SJCRH30 (cell line): ENCODE measurements around the gene HINT1. TPM values are rescaled to one million over a fixed set of nuclear protein-coding genes. Genes with fewer than 3 reads are reported as not detected.
"Not testable (repeated sequence)": the region's sequence is repeated elsewhere in the genome, so short reads cannot be mapped to it uniquely, and the experiment has no call there.

ENCODE experiments used
- DNase-seq, 2 experiments: peaks; one replicate each; pipeline ENCODE4 v3.0.0-alpha.2; 2015 to 2020
- H3K27ac ChIP-seq: fragments of 250-450 bp; sonication (Bioruptor Pico); 2 replicates; pipeline ENCODE4 v1.5.1; 2020; ENCODE audit warnings: mild to moderate bottlenecking, moderate library complexity
- H3K27me3 ChIP-seq: fragments of 250-450 bp; sonication (Bioruptor Pico); 2 replicates; pipeline ENCODE4 v1.5.1; 2020; ENCODE audit warnings: mild to moderate bottlenecking, moderate library complexity
- H3K36me3 ChIP-seq: fragments of 250-450 bp; sonication (Bioruptor Pico); 2 replicates; pipeline ENCODE4 v1.5.1; 2020; ENCODE audit warnings: mild to moderate bottlenecking, moderate library complexity
- H3K4me1 ChIP-seq: fragments of 250-450 bp; sonication (Bioruptor Pico); 2 replicates; pipeline ENCODE4 v1.5.1; 2020; ENCODE audit warnings: mild to moderate bottlenecking, moderate library complexity
- H3K4me3 ChIP-seq: fragments of 250-450 bp; sonication (Bioruptor Pico); 2 replicates; pipeline ENCODE4 v1.5.1; 2020; ENCODE audit warnings: mild to moderate bottlenecking, moderate library complexity
- H3K9me3 ChIP-seq: fragments of 250-450 bp; sonication (Bioruptor Pico); replicated peaks from 2 replicates; pipeline ENCODE4 v1.5.1; 2020; ENCODE audit warnings: mild to moderate bottlenecking, moderate library complexity
- total RNA-seq: library from RNA; depleted of rRNA; stranded (reverse); fragments of >200 nt; shearing (Covaris generic); gene quantifications from 2 replicates; pipeline ENCODE4 v1.2.3, GENCODE V29; 2014

Gene HINT1
- total RNA-seq, 1 experiment from 2014 or later = 350 TPM

DNA sequence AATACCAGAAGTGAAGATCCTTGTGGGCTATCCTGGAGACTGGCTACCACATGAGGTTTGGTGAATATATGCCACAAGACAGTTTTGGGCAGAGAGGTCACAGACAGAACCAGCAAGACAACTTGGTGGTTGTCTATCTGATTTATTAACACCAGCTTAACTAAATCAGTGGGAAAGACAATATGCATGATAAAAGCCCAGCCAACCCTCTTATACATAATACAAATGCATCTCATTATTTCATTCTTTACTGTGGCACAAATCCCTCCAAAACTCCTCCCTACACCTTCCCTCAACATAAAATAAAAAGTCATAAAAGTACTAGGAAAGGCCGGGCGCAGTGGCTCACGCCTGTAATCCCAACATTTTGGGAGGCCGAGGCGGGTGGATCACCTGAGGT, 8.1 kb downstream of the HINT1 start:
- peaks cover 39% of the 10 kb centered on the region for H3K36me3 ChIP-seq
- no peak overlapping the region for H3K4me3 ChIP-seq
- H3K9me3 ChIP-seq = no peaks in the 10 kb centered on the region
- DNase-seq = no peak
- no peaks in the 10 kb centered on the region for H3K4me1 ChIP-seq
- H3K27ac ChIP-seq = no peak overlapping the region
- H3K27me3 ChIP-seq = no peaks in the 10 kb centered on the region

- Histone ChIP-seq H3K9me3 (no peaks in the 10 kb centered on the region), H3K36me3 (peaks cover 33% of the 10 kb centered on the region), H3K4me1 (no peaks in the 10 kb centered on the region), H3K4me3 (no peak overlapping the region), H3K27ac (no peak overlapping the region), H3K27me3 (no peaks in the 10 kb centered on the region)
- DNase-seq = no peak
Measured at GRCh38 chr5:131156385-131156784, 8.7 kb downstream of the HINT1 start.

DNA sequence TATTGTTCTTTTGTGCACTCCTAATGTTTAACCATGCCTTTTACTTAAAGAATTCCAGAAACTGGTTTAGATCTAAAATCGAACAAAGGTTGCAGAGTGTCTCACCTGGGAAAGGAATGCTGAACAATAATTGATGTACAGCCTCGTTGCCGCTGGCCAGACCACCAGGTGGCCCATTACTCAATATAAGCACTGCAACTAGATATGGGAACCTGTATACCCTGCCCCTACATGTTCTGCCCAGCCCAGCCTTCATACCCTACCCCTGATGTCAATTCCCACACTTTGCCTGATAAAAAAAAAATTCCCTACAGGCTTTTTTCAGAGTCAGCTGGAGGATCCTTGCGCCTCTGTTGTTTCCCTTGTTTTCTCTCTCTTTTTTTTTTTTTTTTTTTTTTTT, 13.8 kb downstream of the HINT1 start:
- Histone ChIP-seq H3K4me1 (no peaks in the 10 kb centered on the region), H3K4me3 (no peak overlapping the region), H3K27me3 (no peaks in the 10 kb centered on the region), H3K9me3 (no peaks in the 10 kb centered on the region), H3K27ac (no peak overlapping the region), H3K36me3 (no peaks in the 10 kb centered on the region)
- no peak for DNase-seq

GRCh38 chr5:131150408-131150807, 14.6 kb downstream of the HINT1 start:
- Histone ChIP-seq H3K4me3 (no peak overlapping the region), H3K27ac (no peak overlapping the region), H3K9me3 (no peaks in the 10 kb centered on the region), H3K36me3 (no peaks in the 10 kb centered on the region), H3K27me3 (no peaks in the 10 kb centered on the region), H3K4me1 (no peaks in the 10 kb centered on the region)
- DNase-seq = no peak

DNA sequence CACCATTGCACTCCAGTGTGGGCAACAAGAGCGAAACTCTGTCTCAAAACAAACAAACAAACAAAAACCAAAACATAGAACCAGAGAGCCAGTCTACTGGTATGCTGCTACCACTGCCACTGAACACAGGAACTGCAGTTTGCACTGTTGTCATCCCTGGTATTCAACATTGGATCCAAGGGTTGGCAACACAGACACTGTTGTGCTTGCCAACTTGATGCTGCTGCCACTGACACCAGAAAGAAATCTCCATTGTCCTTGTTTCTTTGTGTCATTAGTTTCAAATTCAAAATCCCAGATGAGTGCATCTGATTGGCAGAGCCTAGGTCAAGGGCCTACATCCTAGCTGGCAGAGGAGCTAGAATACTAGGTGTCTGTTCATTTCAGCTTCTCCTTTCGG, 16.2 kb downstream of the HINT1 start:
- DNase-seq = no peak
- Histone ChIP-seq H3K27ac (no peak overlapping the region), H3K27me3 (no peaks in the 10 kb centered on the region), H3K9me3 (no peaks in the 10 kb centered on the region), H3K4me3 (no peak overlapping the region), H3K36me3 (no peaks in the 10 kb centered on the region), H3K4me1 (no peaks in the 10 kb centered on the region)

DNA sequence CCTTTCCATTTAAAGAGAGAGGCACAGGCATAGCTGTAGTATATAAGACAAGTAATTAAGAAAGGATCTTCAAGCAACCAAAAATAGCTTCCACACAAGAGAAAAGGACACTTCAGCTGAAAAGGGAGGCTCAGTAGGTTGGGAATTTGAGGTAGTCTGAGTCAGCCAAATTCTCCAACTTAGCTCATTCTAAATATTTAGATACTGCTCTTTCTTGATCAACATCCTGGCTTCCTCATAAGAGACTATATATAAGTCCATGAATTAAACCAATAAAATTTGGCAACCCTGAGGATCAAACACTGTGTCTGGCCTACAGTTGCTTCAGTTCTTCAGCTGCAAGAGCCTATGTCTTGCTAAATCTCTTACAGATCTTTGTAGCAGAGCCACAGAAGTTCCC, 17.8 kb downstream of the HINT1 start:
- DNase-seq = no peak
- no peak overlapping the region for H3K27ac ChIP-seq

DNA sequence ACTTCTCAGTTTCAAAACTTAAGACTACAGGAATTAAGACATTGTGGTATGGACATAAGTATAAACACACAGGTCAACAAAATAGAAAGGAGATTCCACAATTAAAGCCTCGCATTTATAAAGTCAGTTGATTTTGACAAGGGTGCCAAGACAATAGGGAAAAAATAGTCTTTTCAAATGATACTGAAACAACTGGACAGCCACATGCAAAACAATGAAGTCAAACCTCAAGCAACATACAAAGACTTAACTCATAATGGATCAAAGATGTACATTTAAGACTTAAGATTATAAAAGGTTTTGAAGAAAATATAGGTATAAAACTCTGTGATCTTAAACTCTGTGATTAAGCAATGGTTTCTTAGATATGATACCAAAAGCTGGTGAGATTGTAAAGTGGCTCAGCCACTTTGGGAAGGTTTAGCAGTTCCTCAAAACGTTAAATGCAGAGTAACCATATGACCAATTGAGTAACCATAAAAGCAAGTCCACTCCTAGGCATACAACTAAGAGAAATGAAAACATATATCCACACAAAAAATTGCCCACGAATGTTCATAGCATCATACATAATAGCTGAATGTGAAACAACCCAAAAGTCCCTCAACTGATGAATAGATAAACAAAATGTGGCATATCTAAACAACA, 22.0 kb downstream of the HINT1 start:
- H3K4me3 ChIP-seq = no peak overlapping the region
- DNase-seq = no peak
- no peaks in the 10 kb centered on the region for H3K4me1 ChIP-seq
- H3K27me3 ChIP-seq = no peaks in the 10 kb centered on the region
- H3K27ac ChIP-seq = no peak overlapping the region
- H3K9me3 ChIP-seq = no peaks in the 10 kb centered on the region
- no peaks in the 10 kb centered on the region for H3K36me3 ChIP-seq

More for the DNA sequence above, 17.8 kb downstream of the HINT1 start:
- Histone ChIP-seq H3K27me3 (no peaks in the 10 kb centered on the region), H3K4me3 (no peak overlapping the region), H3K9me3 (no peaks in the 10 kb centered on the region), H3K4me1 (no peaks in the 10 kb centered on the region), H3K36me3 (no peaks in the 10 kb centered on the region)

- H3K4me1 ChIP-seq = no peaks in the 10 kb centered on the region
- no peaks in the 10 kb centered on the region for H3K36me3 ChIP-seq
- no peak overlapping the region for H3K27ac ChIP-seq
- DNase-seq = no peak
- no peak overlapping the region for H3K4me3 ChIP-seq
- no peaks in the 10 kb centered on the region for H3K9me3 ChIP-seq
- H3K27me3 ChIP-seq = no peaks in the 10 kb centered on the region
Measured at GRCh38 chr5:131139321-131139720, 25.7 kb downstream of the HINT1 start.

DNA sequence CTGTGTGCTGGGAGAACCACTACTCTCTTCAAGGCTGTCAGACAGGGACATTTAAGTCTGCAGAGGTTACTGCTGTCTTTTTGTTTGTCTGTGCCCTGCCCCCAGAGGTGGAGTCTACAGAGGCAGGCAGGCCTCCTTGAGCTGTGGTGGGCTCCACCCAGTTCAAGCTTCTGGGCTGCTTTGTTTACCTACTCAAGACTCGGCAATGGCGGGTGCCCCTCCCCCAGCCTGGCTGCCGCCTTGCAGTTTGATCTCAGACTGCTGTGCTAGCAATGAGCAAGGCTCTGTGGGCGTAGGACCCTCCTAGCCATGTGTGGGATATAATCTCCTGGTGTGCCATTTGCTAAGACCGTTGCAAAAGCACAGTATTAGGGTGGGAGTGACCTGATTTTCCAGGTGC, 26.6 kb downstream of the HINT1 start:
- H3K4me3 ChIP-seq, DNase-seq: not testable (repeated sequence)

DNA sequence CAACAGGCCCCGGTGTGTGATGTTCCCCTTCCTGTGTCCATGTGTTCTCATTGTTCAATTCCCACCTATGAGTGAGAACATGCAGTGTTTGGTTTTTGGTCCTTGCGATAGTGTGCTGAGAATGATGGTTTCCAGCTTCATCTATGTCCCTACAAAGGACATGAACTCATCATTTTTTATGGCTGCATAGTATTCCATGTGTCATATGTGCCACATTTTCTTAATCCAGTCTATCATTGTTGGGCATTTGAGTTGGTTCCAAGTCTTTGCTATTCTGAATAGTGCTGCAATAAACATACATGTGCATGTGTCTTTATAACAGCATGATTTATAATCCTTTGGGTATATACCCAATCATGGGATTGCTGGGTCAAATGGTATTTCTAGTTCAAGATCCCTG, 32.0 kb downstream of the HINT1 start:
- H3K4me1 ChIP-seq, H3K36me3 ChIP-seq, H3K27me3 ChIP-seq, DNase-seq, H3K9me3 ChIP-seq, H3K4me3 ChIP-seq, H3K27ac ChIP-seq: not testable (repeated sequence)

More for the DNA sequence above, 26.6 kb downstream of the HINT1 start:
- not testable (repeated sequence) for H3K9me3 ChIP-seq, H3K36me3 ChIP-seq, H3K27me3 ChIP-seq, H3K27ac ChIP-seq, H3K4me1 ChIP-seq

GRCh38 chr5:131129306-131129705, 35.8 kb downstream of the HINT1 start:
- H3K9me3 ChIP-seq = no peaks in the 10 kb centered on the region
- H3K4me1 ChIP-seq = no peaks in the 10 kb centered on the region
- H3K4me3 ChIP-seq = no peak overlapping the region
- no peaks in the 10 kb centered on the region for H3K36me3 ChIP-seq
- no peak for DNase-seq
- H3K27me3 ChIP-seq = no peaks in the 10 kb centered on the region
- no peak overlapping the region for H3K27ac ChIP-seq

GRCh38 chr5:131127244-131127643, 37.8 kb downstream of the HINT1 start:
- H3K36me3 ChIP-seq, H3K4me1 ChIP-seq, DNase-seq, H3K27me3 ChIP-seq, H3K27ac ChIP-seq, H3K4me3 ChIP-seq, H3K9me3 ChIP-seq: not testable (repeated sequence)

- no peak for DNase-seq
- H3K9me3 ChIP-seq = no peaks in the 10 kb centered on the region
- no peak overlapping the region for H3K4me3 ChIP-seq
- no peaks in the 10 kb centered on the region for H3K27me3 ChIP-seq
- H3K36me3 ChIP-seq = no peaks in the 10 kb centered on the region
- H3K4me1 ChIP-seq = no peaks in the 10 kb centered on the region
- H3K27ac ChIP-seq = no peak overlapping the region
Measured at GRCh38 chr5:131114754-131115153, 50.3 kb downstream of the HINT1 start.

- no peak overlapping the region for H3K27ac ChIP-seq
- H3K4me1 ChIP-seq = no peaks in the 10 kb centered on the region
- H3K27me3 ChIP-seq = no peaks in the 10 kb centered on the region
- H3K9me3 ChIP-seq = no peaks in the 10 kb centered on the region
- H3K4me3 ChIP-seq = no peak overlapping the region
- no peaks in the 10 kb centered on the region for H3K36me3 ChIP-seq
- DNase-seq = no peak
Measured at GRCh38 chr5:131112424-131112823, 52.6 kb downstream of the HINT1 start.

DNA sequence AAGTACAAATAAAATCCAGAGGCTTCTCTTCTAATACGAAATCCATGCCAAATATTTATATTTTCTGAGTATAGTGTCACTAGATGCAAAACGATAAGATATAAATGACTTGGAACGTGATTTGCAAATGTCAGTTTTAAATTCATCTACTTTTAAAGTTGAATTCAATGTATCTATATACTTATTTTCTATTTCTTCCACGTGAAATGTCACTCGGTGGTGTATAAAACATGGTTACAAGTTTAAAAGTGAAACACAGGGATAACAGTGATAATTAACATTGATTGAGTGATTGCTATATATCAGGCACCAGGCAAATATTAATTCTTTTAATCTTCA, 54.8 kb downstream of the HINT1 start:
- H3K4me1 ChIP-seq = no peaks in the 10 kb centered on the region
- no peak overlapping the region for H3K27ac ChIP-seq
- DNase-seq = no peak

DNA sequence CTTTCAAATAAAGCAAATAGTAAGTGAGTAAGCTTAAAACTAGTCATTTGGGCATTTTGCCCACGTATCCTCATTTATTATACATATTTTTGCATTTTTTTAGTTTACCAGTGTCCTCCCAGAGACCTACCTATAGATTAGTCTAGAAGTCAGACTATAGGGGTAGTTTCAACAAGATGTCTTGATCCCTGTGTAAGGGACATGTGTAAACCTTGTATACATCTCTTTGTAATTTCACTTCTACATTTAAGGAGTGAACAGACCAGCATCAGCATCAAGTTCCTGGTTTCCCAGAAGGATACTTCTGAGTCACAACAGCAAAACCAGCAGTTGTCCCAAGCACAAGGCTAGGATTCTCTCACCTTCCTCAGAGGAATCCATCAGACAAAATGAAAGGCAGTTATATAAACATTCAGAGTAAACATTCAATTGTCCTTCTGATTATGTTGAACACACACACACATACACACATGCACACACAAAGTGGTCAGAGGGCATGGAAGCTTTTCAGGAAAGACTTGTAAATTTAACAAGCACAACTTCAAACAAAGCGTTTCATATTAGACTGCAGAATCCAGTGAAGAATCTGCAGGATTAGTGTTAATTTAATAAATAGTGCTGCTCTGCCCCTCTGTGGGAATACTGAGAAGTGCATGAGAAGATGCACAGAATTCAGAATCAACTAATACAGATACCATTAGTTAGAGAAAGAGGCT, 55.4 kb downstream of the HINT1 start:
- DNase-seq = peak; percentile 4 to 58
- no peaks in the 10 kb centered on the region for H3K27me3 ChIP-seq
- no peaks in the 10 kb centered on the region for H3K36me3 ChIP-seq
- H3K27ac ChIP-seq = no peak overlapping the region
- no peaks in the 10 kb centered on the region for H3K4me1 ChIP-seq
- no peak overlapping the region for H3K4me3 ChIP-seq
- H3K9me3 ChIP-seq = no peaks in the 10 kb centered on the region

More for the DNA sequence above, 54.8 kb downstream of the HINT1 start:
- H3K27me3 ChIP-seq = no peaks in the 10 kb centered on the region
- H3K36me3 ChIP-seq = no peaks in the 10 kb centered on the region
- no peak overlapping the region for H3K4me3 ChIP-seq
- no peaks in the 10 kb centered on the region for H3K9me3 ChIP-seq
